Right lobe of liver (tissue), 4 donors: Measurements from ENCODE around the gene SNRNP40.

Experiments used
- POLR2A ChIP-seq: fragments of 450-650 bp; IDR thresholded peaks from one replicate; pipeline ENCODE4 v1.6.1; 2017; ENCODE audit warnings: antibody characterized with exemption, mild to moderate bottlenecking
- TF ChIP-seq, protein P1 (sequence below), 4 donors: fragments of 200-600 bp in 3 of 4; fragments of 450-650 bp in 1 of 4; IDR thresholded peaks; one replicate each; pipeline versions ENCODE4 v1.5.1 to v1.8.0; 2016 to 2022; ENCODE audit warnings: antibody characterized with exemption in 4 of 4, mild to moderate bottlenecking in 2 of 4
- donor health status: DM: no; HTN: no; CAD: no.
- donor health status: DM: no; HTN: no; CAD: no.
- donor health status: DM: no; HTN: yes; CAD: no.

DNA sequence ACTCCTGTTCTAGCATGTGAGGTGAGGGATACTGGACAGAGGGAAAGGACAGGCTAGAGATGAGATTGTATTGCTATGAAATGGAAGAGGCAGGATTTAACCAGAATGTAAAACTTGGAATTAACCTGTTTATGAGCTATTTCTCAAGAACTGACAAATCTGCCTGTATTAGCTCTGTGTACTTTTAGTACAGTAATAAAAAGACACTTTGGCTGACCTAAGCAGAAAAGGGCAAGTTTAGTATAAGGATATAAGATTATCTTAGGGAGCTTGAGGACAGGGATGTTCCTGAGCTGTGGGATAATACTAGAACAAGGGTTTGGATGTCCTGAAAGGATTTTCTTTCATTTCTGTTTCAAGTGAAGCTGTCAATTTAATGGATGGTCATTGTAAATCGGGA lies 11.4 kb upstream of the SNRNP40 start:
- TF ChIP-seq, protein P1, sequence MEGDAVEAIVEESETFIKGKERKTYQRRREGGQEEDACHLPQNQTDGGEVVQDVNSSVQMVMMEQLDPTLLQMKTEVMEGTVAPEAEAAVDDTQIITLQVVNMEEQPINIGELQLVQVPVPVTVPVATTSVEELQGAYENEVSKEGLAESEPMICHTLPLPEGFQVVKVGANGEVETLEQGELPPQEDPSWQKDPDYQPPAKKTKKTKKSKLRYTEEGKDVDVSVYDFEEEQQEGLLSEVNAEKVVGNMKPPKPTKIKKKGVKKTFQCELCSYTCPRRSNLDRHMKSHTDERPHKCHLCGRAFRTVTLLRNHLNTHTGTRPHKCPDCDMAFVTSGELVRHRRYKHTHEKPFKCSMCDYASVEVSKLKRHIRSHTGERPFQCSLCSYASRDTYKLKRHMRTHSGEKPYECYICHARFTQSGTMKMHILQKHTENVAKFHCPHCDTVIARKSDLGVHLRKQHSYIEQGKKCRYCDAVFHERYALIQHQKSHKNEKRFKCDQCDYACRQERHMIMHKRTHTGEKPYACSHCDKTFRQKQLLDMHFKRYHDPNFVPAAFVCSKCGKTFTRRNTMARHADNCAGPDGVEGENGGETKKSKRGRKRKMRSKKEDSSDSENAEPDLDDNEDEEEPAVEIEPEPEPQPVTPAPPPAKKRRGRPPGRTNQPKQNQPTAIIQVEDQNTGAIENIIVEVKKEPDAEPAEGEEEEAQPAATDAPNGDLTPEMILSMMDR (IDR thresholded peaks at IDR 0.05) = no peak
- no peak for TF ChIP-seq POLR2A
